ENCODE measurements around the gene ARFRP1.

GRCh38 chr20:63692436-63693082 lies 15.2 kb downstream of the ARFRP1 start:
- TF ChIP-seq, protein P1, sequence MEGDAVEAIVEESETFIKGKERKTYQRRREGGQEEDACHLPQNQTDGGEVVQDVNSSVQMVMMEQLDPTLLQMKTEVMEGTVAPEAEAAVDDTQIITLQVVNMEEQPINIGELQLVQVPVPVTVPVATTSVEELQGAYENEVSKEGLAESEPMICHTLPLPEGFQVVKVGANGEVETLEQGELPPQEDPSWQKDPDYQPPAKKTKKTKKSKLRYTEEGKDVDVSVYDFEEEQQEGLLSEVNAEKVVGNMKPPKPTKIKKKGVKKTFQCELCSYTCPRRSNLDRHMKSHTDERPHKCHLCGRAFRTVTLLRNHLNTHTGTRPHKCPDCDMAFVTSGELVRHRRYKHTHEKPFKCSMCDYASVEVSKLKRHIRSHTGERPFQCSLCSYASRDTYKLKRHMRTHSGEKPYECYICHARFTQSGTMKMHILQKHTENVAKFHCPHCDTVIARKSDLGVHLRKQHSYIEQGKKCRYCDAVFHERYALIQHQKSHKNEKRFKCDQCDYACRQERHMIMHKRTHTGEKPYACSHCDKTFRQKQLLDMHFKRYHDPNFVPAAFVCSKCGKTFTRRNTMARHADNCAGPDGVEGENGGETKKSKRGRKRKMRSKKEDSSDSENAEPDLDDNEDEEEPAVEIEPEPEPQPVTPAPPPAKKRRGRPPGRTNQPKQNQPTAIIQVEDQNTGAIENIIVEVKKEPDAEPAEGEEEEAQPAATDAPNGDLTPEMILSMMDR (IDR thresholded peaks at IDR 0.05) = no peak
- TF ChIP-seq EZH2 (IDR thresholded peaks at IDR 0.05; ENCODE audit: borderline replicate concordance, insufficient read depth, low read depth, low read length, poor library complexity, severe bottlenecking) = no peak
